OCI-LY7 (cell line): Measurements from ENCODE around the gene TMEM127. TPM values are rescaled to one million over a fixed set of nuclear protein-coding genes. Genes with fewer than 3 reads are reported as not detected.

ENCODE experiments used
- BruUV-seq: library from RNA; stranded (reverse); fragments of 400-500 nt; replicated peaks from 2 replicates; lab custom pipeline; 2021; lab: Mats Ljungman, UMichigan
- CTCF ChIA-PET: fragments of 300-600 bp; sonication (Branson Sonifier 250); formaldehyde crosslinking; loops from one replicate; lab custom pipeline; 2022; ENCODE audit warnings: antibody characterized with exemption; ENCODE audit not compliant: unreplicated experiment; lab: Charles Lee
- POLR2A ChIA-PET: fragments of 300-600 bp; sonication (Branson Sonifier 250); formaldehyde crosslinking; loops from one replicate; lab custom pipeline; 2022; ENCODE audit warnings: antibody characterized with exemption; lab: Charles Lee
- DNase-seq: peaks from one replicate; pipeline ENCODE4 v3.0.0-alpha.2; 2015; ENCODE audit warnings: low spot score
- H2AFZ ChIP-seq: fragments of 200-600 bp; sonication (generic), shearing (Covaris generic); 2 replicates; pipeline ENCODE4 v1.6.1; 2014; ENCODE audit warnings: mild to moderate bottlenecking, antibody characterized with exemption, low read length, moderate library complexity
- H3K27ac ChIP-seq: fragments of 200-600 bp; sonication (generic); 2 replicates; pipeline ENCODE4 v1.5.1; 2014; ENCODE audit warnings: mixed run types, low read depth, mild to moderate bottlenecking, moderate library complexity, low read length, inconsistent platforms; ENCODE audit not compliant: poor library complexity, severe bottlenecking
- H3K36me3 ChIP-seq: fragments of 200-600 bp; sonication (generic); 2 replicates; pipeline ENCODE4 v1.6.1; 2014; ENCODE audit warnings: mild to moderate bottlenecking, antibody characterized with exemption, low read length, moderate library complexity, mixed read lengths; ENCODE audit not compliant: insufficient read depth
- H3K4me1 ChIP-seq: fragments of 200-600 bp; sonication (generic); 2 replicates; pipeline ENCODE4 v1.5.1; 2014; ENCODE audit warnings: mild to moderate bottlenecking, low read length; ENCODE audit not compliant: insufficient read depth, poor library complexity, severe bottlenecking
- H3K4me2 ChIP-seq: fragments of 200-600 bp; sonication (generic); 2 replicates; pipeline ENCODE4 v1.6.1; 2014; ENCODE audit warnings: mild to moderate bottlenecking, low read length
- H3K4me3 ChIP-seq: fragments of 200-600 bp; sonication (generic); 2 replicates; pipeline ENCODE4 v1.5.1; 2014; ENCODE audit warnings: mild to moderate bottlenecking, low read depth, low read length; ENCODE audit not compliant: poor library complexity, severe bottlenecking
- H3K79me2 ChIP-seq: fragments of 200-600 bp; sonication (generic); 2 replicates; pipeline ENCODE4 v1.6.1; 2016; ENCODE audit warnings: low read depth, mild to moderate bottlenecking, low read length, moderate library complexity, mixed read lengths; ENCODE audit not compliant: insufficient read depth
- H3K9me2 ChIP-seq: fragments of 200-600 bp; sonication (generic); 2 replicates; pipeline ENCODE4 v1.6.1; 2016; ENCODE audit warnings: mild to moderate bottlenecking, low read length, mixed read lengths; ENCODE audit not compliant: insufficient read depth
- H3K9me3 ChIP-seq: fragments of 200-600 bp; sonication (generic); 2 replicates; pipeline ENCODE4 v1.6.1; 2014; ENCODE audit warnings: mild to moderate bottlenecking, mixed run types, low read length, mixed read lengths
- H4K20me1 ChIP-seq: fragments of 200-600 bp; sonication (generic); 2 replicates; pipeline ENCODE4 v1.6.1; 2014; ENCODE audit warnings: mild to moderate bottlenecking, antibody characterized with exemption, low read length, moderate library complexity, mixed read lengths; ENCODE audit not compliant: insufficient read depth
- CTCF ChIP-seq: fragments of 200-600 bp; sonication (generic); conservative IDR thresholded peaks from 2 replicates; pipeline ENCODE4 v1.5.1; 2014; ENCODE audit warnings: mild to moderate bottlenecking, antibody characterized with exemption, low read length, moderate library complexity, mixed read lengths
- EZH2phosphoT487 ChIP-seq: fragments of 200-600 bp; sonication (generic); IDR thresholded peaks from 2 replicates; pipeline ENCODE4 v1.6.1; 2018; ENCODE audit warnings: low read depth, borderline replicate concordance, mild to moderate bottlenecking, mixed run types, antibody characterized with exemption, low read length, moderate library complexity, mixed read lengths
- intact Hi-C: fragments of 100-400 bp; cut with micrococcal nuclease; formaldehyde crosslinking; loops from one replicate; pipeline ENCODE4 v1.10.0; 2022; ENCODE audit not compliant: unreplicated experiment
- total RNA-seq, 2 experiments: library from RNA; depleted of rRNA in 1 of 2; stranded (reverse); fragments of >200 nt in 1 of 2; shearing (Covaris generic) in 1 of 2; gene quantifications; 2 replicates each; pipeline ENCODE4 v1.2.3, GENCODE V29; 2014 to 2022

TMEM127 gene
- total RNA-seq, 2 experiments from 2014 or later = 12.1 to 20.4 TPM

GRCh38 chr2:96248624-96249023 lies 17.2 kb downstream of the TMEM127 start:
- intact Hi-C loops = no loop called here
- H3K79me2 ChIP-seq = no peaks in the 10 kb centered on the region
- no peak overlapping the region for H3K27ac ChIP-seq
- no peaks in the 10 kb centered on the region for H4K20me1 ChIP-seq
- ChIA-PET CTCF (no interaction called here), POLR2A (no interaction called here)
- BruUV-seq = no TSS peak
- TF ChIP-seq CTCF (no peak), EZH2phosphoT487 (no peak)
- H3K36me3 ChIP-seq = peaks cover 36% of the 10 kb centered on the region
- no peak for DNase-seq
- no peak overlapping the region for H3K4me3 ChIP-seq
- H3K9me3 ChIP-seq = no peaks in the 10 kb centered on the region
- H2AFZ ChIP-seq = no peak overlapping the region
- H3K4me2 ChIP-seq = no peak overlapping the region
- peaks cover 24% of the 10 kb centered on the region for H3K4me1 ChIP-seq
- H3K9me2 ChIP-seq = no peaks in the 10 kb centered on the region

GRCh38 chr2:96247896-96248295 lies 17.9 kb downstream of the TMEM127 start:
- Histone ChIP-seq H3K4me3 (no peak overlapping the region), H3K9me3 (no peaks in the 10 kb centered on the region), H3K9me2 (no peaks in the 10 kb centered on the region), H3K36me3 (peaks cover 29% of the 10 kb centered on the region), H4K20me1 (no peaks in the 10 kb centered on the region), H3K4me2 (no peak overlapping the region), H2AFZ (no peak overlapping the region), H3K4me1 (peaks cover 28% of the 10 kb centered on the region), H3K79me2 (no peaks in the 10 kb centered on the region), H3K27ac (no peak overlapping the region)
- intact Hi-C loops = no loop called here
- ChIA-PET POLR2A (no interaction called here), CTCF (no interaction called here)
- TF ChIP-seq CTCF (no peak), EZH2phosphoT487 (no peak)
- no peak for DNase-seq
- BruUV-seq = no TSS peak

GRCh38 chr2:96247009-96247408 lies 18.8 kb downstream of the TMEM127 start:
- BruUV-seq = no TSS peak
- H3K36me3 ChIP-seq = peaks cover 20% of the 10 kb centered on the region
- intact Hi-C loops = no loop called here
- no peak overlapping the region for H3K4me3 ChIP-seq
- no peaks in the 10 kb centered on the region for H3K9me2 ChIP-seq
- H3K27ac ChIP-seq = no peak overlapping the region
- no peak overlapping the region for H2AFZ ChIP-seq
- no peak for DNase-seq
- H3K4me2 ChIP-seq = no peak overlapping the region
- H4K20me1 ChIP-seq = no peaks in the 10 kb centered on the region
- H3K4me1 ChIP-seq = peaks cover 37% of the 10 kb centered on the region
- no peaks in the 10 kb centered on the region for H3K9me3 ChIP-seq
- ChIA-PET POLR2A (interaction anchor here (0.6 to 2.1 kb wide), 2 partner anchors 10 to 14 kb away, joined by 5 to 7 read pairs; no protein-coding TSS in a partner anchor), CTCF (interaction anchor here (1.8 kb wide), 1 partner anchor 12 kb away, joined by 6 read pairs; no protein-coding TSS in a partner anchor)
- TF ChIP-seq EZH2phosphoT487 = no peak
- no peak for TF ChIP-seq CTCF
- H3K79me2 ChIP-seq = no peaks in the 10 kb centered on the region
